EL (cell line): Measurements from ENCODE around the gene STH.

Source experiments
- DNase-seq: peaks from one replicate; pipeline ENCODE4 v3.0.0-alpha.2; 2016

STH gene

GRCh38 chr17:46028981-46029565 is 30.0 kb downstream of the STH start:
- no peak for DNase-seq

DNA sequence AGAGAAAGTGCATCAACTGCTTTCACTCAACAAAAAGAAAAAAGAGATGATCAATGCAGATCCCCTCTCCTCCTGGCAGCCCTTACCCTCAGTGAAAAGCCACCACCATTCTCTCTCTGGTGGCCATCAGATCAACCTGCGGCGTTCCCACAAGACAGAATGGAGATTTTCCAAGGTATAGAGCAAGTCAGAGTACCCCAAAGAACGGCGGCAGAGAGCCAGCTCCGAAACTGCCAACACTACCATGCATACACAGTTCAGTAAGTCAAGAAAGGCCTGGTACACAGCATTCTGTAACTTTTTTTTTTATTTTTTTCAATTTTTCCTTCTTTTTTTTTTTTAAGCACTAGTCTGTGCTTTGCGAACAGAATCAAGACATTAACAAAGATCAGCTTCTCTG is 30.6 kb downstream of the STH start:
- no peak for DNase-seq

GRCh38 chr17:46030752-46031151 is 31.7 kb downstream of the STH start:
- DNase-seq: no peak

GRCh38 chr17:46031440-46031839 is 32.4 kb downstream of the STH start:
- no peak for DNase-seq

DNA sequence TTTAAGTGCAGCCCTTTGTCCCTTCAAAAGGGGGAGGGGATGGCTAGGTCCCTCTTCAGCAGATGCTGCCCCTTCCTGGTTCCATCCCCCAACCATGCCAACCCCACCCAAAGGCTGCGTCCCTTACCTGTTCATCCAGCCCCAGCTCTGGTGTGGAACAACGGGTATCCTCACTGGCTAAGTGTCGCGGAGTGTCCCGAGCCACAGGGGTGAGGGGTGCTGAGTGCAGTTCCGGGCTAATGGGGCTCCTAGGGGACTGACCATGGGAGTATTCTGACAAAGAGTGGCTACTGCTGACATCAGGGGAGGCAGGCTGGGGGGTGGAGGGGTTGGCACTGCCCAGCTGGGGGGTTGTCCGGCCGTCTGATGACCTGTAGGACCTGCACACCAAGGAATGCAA is 32.9 kb downstream of the STH start:
- DNase-seq: no peak

DNA sequence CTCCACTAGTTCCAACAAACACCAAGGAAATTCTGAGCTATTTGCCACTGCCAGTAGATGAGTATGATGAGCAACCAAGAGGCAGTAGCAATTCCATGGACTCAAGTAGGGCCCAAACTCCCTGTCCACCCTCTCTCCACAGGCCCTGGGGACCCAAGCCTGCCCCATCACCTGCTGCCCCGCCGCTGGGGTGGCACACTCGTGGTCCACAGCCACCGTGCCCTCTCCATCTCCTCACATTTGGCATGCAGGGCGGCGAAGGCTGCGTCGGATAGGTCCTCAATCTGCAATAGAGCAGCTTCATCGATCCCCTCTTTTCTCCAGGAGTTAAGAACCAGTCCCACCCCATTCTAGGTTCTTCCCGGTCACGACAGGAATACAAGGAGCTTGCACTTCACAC is 33.9 kb downstream of the STH start:
- no peak for DNase-seq

GRCh38 chr17:46033392-46033791 is 34.3 kb downstream of the STH start:
- DNase-seq: no peak

GRCh38 chr17:46035112-46035818 is 36.2 kb downstream of the STH start:
- DNase-seq: no peak

- DNase-seq: no peak
Observed at GRCh38 chr17:46036491-46036890, 37.4 kb downstream of the STH start.

DNA sequence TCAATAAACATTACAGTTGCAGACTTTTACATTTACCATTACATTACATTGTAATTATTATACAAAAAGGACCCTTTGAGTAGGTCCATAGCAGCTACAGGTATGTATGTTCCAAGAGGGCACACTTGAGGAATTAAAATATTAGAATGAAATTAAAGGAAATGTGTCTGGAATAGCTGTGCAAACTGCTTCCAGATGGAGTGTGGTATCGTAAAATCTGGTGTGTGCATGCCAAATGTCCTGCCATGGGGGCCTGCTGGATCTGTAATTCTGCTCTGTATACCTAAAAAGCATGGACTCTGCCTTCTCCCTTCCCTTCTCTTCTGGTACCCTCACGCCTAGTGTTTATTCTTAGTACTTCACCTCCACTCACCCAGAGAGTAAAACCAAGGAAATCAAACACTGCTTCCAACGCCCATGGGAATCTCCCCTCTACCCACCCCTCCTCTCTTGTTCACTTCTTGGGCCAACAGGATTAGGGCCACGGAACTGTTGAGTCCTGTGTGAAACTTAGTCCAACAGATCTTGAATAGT is 38.7 kb downstream of the STH start:
- no peak for DNase-seq

DNA sequence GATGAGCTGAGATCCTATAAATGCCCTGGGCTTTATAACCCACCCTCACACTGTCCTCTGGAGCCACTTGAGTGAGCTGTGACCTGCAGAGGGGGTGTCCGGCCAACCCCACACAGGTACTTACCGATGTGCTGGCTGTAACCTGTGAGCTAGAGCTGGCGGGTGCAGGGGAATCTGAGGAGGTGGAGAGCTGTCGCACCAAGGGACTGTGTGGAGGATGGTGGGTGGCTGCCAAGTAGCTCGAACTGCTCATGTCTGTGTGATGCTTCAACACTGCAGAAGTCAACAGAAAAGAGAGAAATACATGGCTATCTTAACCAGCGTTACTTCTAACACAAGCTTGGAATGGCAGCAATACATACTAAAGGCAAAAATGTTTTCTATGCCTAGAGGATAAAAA is 39.4 kb downstream of the STH start:
- no peak for DNase-seq

GRCh38 chr17:46038937-46039336 is 39.9 kb downstream of the STH start:
- no peak for DNase-seq

- no peak for DNase-seq
Observed at GRCh38 chr17:46039592-46040186, 40.6 kb downstream of the STH start.

- DNase-seq: no peak
Observed at GRCh38 chr17:46042246-46042645, 43.2 kb downstream of the STH start.

DNA sequence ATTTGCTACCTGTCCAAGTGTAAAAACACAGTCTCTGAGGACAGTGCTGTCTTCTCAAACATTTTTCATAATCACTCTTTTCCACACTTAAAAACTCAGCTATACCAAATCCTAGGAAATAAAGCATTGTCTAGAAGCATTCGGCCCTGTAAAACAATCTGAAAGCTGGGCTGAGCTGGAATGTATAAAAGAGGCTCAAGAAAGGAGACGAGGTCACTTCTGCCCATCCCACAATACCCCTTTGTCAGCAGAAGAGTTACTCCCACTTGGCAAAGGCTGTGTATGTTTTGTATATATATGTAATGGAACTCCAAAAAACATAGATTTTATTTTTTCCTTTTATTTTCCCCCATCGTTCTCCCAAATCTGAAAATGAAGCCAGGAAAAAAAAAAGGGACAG is 43.9 kb downstream of the STH start:
- DNase-seq: no peak

- DNase-seq: no peak
Observed at GRCh38 chr17:46043606-46044005, 44.6 kb downstream of the STH start.

GRCh38 chr17:46044286-46044928 is 45.4 kb downstream of the STH start:
- peak; percentile 89 for DNase-seq

- DNase-seq: no peak
Observed at GRCh38 chr17:46044989-46045388, 45.9 kb downstream of the STH start.

DNA sequence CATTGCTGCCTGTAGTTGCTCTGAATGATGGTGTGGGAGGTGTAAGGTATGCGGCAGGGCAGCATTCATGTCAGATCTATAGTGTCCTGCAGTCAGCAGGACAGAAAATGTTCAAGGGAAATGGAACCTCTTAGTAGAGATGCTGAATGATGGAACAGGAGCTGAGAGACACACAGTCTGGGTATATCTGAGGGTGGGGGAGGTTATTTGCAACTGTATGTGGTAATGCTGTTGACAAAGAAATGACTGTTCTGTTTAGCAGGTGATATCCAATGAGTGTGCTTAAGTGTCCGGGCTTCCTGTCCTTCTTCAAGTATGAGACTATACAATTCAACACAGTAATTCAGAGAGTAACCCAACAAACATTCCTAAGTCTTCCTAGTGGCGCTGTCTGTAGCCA is 46.6 kb downstream of the STH start:
- no peak for DNase-seq

- no peak for DNase-seq
Observed at GRCh38 chr17:46046957-46047356, 47.9 kb downstream of the STH start.

GRCh38 chr17:46047398-46047797 is 48.3 kb downstream of the STH start:
- DNase-seq: no peak

DNA sequence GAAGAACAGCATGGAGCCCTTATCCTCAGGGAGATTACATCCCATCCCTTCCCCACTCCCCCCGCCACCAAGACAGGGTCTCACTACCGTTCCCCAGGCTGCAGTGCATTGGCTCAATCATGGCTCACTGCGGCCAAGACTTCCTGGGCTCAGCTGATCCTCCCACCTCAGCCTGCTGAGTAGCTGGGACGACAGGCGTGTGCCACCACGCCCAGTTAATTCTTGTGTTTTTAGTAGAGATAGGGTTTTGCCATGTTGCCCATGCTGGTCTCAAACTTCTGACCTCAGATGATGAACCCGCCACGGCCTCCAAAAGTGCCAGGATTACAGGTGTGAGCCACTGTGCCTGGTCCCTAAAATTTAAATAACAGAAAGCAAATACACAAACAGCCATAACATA is 48.8 kb downstream of the STH start:
- DNase-seq: no peak
